Measurements from ENCODE around the gene TTC38.
A peak's percentile ranks its signal among the peaks of the same experiment; 100 is the strongest.

Gene TTC38

DNA sequence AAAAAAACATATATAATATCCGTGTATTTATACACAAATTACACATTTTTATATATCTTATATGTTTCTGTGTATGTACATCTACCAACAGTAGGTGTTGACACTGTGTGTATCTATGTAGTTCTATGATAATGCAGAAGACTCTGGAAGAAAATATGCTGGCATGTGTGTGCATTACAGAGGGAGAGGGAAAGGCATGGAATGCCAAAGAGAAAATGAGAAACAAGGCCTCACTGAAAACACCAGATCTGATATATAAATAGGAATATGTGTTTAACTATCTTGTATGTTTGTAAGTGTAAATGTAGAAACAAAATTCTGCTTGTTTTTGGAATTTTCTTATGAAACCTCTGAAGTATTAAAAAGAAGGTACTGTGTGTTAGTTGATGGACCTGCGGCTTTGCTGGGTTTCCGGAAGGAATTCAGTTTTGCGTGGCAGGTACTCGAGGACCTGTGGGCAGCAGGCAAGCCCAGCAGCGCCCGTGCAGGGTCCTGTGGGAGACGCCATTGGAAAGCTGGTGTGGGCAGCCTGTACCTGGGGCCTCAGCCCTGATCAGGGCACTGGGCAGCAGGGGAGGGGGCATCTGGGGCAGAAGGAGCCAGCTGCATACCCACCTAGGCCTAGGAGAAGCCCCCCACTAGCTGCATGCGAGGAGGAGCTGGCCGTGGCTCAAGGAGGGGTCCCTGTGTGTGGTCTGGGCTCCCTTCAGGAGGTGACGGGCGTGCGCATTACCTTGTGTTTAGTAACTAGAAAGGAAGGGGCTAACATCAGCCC lies 60.1 kb downstream of the TTC38 start:
- no peak for DNase-seq (ENCODE audit: low read depth, low spot score)

DNA sequence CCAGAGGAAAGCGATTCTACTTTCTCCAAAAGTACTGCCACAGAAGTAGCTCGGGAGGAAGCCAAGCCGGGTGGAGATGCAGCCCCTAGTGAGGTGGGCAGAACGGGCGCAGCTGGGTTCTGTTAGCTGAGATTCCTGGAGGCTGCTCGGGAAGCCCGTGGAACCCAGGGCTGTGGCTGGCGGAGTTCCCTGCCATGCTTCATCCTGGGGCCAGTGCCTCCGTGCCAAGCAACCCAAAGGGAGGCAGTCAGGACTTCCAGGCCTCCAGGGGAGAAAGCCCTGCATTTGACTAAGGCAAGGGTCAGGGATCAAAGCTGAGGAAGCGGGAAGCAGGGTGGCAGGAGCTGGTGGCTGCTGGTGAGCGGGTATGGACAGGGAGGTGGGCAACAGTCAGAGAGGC lies 61.0 kb downstream of the TTC38 start:
- DNase-seq (ENCODE audit: low read depth, low spot score): no peak

DNA sequence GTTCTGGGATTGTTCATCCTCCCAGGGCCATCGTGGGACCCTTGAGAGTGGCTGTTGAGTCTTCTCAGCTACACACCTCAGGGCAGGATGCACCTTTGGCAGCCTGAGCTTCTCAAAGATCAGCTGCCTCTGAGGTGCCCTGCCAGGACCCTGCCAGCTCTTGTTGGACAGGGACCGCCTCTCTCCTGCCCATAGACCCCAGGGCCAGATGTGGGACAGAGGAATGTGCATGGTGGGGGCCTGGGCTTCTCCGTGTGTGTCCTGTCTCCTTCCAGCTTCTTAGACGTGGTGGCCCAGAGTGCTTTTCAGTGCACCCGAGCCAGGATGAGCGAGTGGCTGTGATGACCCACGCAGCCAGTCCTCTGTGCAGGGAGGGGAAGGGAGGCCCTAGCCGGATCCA lies 61.8 kb downstream of the TTC38 start:
- DNase-seq (ENCODE audit: low read depth, low spot score): no peak

DNA sequence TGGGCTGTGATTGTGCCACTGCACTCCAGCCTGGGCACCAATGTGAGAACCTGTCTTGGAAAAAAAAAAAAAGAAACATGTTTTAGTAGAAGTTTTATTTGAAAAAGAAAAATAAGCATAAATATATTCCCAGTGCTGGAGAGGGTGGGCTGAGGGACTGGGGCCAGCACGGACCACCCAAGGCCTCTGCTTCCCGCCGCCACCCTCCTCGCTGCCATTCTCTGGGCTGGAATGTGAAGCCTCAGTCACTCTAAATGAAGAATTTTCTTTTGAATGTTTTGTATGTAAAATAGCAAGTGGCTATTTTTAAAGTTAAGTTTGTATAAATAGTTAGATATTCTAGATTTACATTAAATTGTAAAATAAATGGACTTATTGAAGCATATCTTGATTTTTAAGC lies 62.6 kb downstream of the TTC38 start:
- no peak for DNase-seq (ENCODE audit: low read depth, low spot score)

DNA sequence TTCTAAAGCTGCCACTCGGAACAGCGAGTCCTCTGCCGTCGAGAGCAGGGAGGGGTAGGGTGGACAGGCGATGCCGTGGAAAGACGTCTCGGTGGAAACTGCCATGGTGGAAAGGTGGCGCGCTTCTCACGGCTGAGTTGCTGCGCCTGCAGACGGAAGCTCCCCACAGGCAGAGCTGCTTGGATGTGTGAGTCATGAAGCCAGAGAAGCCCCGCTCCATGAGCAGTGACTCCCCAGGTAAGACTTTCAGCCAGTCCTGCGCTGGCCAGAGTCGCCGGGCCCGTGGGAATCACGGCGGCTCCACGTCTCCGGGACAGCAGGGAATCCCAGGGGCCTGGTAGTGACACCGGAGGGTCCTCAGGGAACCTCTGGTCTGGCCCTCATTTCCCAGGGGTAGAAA lies 63.7 kb downstream of the TTC38 start:
- DNase-seq (ENCODE audit: low read depth, low spot score): no peak

DNA sequence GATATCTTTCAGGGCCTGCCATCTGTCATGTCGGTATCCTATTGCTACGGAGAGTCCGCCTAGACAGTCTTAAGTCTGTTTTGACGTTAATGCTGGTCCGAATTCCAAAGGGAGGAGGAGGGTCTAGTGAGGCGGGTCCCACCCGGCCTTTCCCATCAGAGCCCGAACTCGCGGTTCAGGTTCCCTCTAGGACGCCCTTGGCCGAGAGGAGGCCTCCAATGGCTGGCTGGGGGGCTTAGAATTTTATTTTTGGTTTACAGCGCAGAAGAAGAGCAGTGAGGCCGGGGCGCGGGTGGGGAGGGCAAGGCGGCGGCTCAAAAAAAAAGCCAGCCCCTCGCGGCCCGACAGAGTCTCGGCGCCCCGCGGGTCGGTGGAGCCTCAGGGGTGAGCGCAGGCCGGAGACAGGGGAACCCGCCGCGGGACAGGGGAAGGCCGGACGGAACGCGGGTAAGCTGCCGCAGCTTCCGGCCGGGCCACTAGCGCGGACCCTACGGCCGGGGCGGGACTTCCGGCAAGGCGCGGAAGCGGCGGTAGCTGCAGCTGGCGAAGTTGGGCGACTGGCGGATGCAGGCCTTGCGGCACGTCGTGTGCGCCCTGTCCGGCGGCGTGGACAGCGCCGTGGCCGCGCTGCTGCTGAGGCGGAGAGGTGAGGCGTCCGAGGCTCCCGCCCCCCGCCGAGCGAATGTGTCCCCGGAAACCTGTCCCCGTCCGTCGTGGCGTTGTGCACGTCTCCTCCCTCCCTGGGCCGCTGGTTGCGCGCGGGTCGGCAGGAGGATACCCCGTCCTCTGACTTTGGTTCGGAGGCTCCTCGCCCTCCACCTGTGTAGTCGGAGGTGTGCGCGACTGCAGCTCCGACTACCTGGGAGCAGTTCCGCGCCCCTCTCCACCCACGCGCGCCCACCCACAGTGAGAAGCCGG lies 67.7 kb downstream of the TTC38 start, which contains the start of gene TRMU:
Gene TRMU (plus strand): TSS at position 514 of the 918 bp plus-strand sequence. CDS start 51 bp downstream, at position 565.
- peak; percentile 50 for DNase-seq (ENCODE audit: low read depth, low spot score)

DNA sequence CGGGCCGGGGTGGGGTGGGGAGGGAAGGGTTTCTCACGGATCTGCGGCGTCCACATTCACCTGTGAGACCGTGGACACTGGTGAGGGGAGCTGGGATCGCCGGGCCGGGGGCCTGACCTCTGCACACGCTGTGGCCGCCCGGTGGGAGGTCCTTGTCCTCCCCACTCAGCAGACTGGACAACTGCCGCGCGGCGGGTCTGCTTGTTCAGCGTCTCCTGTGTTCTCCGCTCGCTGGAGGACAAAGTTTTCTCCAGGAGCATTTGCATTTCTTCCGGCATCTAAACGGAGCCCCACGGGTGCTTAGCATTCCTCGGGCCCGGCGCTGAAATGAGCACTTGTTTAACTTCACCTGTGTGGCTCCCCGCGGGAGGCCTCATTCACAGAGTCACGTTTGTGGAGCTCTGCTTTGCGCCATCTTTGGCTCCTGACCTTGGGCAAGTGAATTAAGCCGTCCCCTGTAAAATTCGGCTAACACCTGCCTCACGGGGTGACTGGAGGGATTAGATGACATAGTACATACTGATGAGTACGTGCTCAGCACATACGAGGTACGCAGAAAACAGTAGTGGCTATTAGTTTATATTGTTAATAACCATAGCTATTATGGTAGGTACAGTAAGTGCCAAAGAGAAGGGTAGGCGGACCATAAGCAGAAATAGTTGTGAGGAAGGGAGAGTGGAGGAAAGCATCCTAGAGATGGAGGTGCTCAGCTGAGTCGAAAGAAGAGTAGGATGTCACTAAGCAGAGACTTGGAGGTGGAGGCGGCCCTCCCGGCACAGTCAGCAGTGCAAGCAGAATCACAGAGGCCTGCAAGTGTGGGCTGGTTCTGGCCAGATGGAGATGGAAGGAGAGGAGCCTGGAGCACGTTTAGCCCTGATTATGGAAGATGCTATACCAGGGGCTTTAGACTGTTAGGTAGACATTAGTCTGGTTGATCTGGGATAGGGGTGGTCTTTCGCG lies 68.6 kb downstream of the TTC38 start:
- no peak for DNase-seq (ENCODE audit: low read depth, low spot score)

DNA sequence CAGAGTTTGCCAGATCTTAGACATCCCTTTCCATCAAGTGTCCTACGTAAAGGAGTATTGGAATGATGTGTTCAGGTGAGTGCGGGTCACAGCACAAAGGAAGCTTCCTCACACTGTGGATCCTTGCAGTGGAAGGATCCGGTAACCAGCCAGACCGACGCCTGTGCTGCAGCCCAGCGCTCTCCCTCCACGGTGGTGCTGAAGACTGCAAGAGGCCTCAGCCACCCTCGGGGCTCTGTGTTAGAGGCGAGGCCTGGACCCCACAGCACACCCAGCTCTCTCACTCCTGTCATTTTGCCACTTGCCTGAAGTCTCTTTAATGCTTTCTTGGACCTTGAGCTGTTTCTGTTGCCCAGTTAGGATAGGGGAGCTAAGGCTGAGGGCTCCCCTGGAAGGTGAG lies 70.1 kb downstream of the TTC38 start:
- no peak for DNase-seq (ENCODE audit: low read depth, low spot score)

DNA sequence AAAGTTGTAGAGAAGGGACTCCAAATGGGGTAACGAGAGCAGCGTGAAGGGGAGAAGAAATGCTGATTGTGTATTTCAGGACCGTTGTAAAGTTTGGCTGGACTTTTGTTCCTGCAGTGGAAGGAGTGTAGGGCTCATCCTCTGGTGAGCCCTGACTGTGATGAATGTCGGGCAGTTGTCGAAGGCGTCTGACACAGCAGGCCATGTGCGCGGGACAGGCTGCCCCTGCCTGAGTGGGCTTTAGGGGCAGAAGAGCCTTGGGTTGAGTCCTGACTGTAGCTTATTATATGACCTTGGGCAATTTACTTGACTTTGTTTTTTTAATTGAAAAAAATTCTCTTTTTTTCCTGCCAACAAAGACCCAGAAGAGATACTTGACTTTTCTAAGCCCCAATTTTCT lies 70.8 kb downstream of the TTC38 start:
- DNase-seq (ENCODE audit: low read depth, low spot score): no peak

DNA sequence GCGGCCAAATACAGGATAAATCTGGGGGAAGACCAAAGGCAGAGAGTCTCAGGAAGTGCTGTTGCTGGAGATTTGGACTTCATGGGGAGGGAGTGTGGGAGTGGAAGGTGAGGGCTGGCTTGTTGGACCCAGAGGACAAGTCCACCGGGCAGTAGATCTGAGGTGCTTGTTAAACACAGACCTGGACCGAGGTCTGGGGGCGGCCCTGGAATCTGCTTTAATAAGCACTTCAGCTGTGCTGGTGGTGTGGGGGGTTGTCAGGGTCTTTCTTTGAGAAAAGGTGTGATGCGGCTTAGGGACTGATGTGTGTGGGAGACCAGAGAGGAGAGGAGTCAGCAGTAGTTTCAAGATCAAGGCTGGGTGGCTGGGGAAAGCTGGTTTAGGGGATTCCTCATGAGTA lies 72.1 kb downstream of the TTC38 start:
- DNase-seq (ENCODE audit: low read depth, low spot score): no peak

DNA sequence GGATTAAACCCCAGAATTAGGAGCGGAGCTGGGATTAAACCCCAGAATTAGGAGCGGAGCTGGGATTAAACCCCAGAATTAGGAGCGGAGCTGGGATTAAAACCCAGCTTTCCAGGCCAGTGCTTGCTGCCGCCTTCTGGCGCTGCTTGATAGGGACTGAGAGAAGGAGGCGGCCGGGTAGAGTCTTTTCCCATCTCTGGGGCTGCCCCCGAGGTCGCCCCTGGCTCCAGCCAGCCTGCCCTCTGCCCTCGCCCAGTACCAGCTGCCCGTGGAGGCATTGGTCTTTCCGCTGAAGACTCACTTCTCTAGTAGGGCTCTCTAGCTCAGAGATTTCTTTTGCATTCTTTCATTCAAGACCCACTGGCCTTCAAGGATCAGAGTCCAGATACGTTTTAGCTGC lies 72.9 kb downstream of the TTC38 start:
- DNase-seq (ENCODE audit: low read depth, low spot score): no peak

Measured in iPS DF 19.7 (cell line).